Lung (tissue), 12 donors: Measurements from ENCODE around the gene PERCC1. TPM values are rescaled to one million over a fixed set of nuclear protein-coding genes. Genes with fewer than 3 reads are reported as not detected.

Source experiments
- ATAC-seq: fragments of 200-7000 bp; cut with Tn5 transposase; one replicate; pipeline ENCODE4 v1.9.1; 2020; ENCODE audit warnings: moderate number of reproducible peaks; ENCODE audit not compliant: insufficient read depth, low FRiP score
- DNase-seq, 3 donors: peaks; one replicate each; pipeline ENCODE4 v3.0.0-alpha.2; 2013 to 2017
- H3K27ac ChIP-seq, 2 donors: one replicate each; pipeline ENCODE4 v1.5.1; 2013; ENCODE audit warnings: mild to moderate bottlenecking in 2 of 2, moderate library complexity in 2 of 2, control low read depth in 1 of 2, inconsistent platforms in 1 of 2, low read depth in 1 of 2, low read length in 1 of 2
- H3K27me3 ChIP-seq, 3 donors: one replicate each; pipeline ENCODE4 v1.5.1; 2013; ENCODE audit warnings: low read length in 2 of 3; ENCODE audit not compliant: control insufficient read depth in 3 of 3, insufficient read depth in 3 of 3
- H3K36me3 ChIP-seq, 4 donors: one replicate each; pipeline ENCODE4 v1.5.1; 2013; ENCODE audit warnings: low read length in 4 of 4, mild to moderate bottlenecking in 1 of 4, moderate library complexity in 1 of 4; ENCODE audit not compliant: control insufficient read depth in 4 of 4, insufficient read depth in 4 of 4
- H3K4me1 ChIP-seq, 5 donors: one replicate each; pipeline ENCODE4 v1.5.1; 2013; ENCODE audit warnings: low read length in 5 of 5, mild to moderate bottlenecking in 2 of 5, moderate library complexity in 1 of 5; ENCODE audit not compliant: control insufficient read depth in 5 of 5, insufficient read depth in 5 of 5
- H3K4me3 ChIP-seq: one replicate; pipeline ENCODE4 v1.5.1; 2013; ENCODE audit warnings: mild to moderate bottlenecking, control low read depth, moderate library complexity
- H3K9ac ChIP-seq, 2 donors: one replicate each; pipeline ENCODE4 v1.5.1; 2013; ENCODE audit warnings: low read length in 2 of 2, control low read depth in 1 of 2; ENCODE audit not compliant: insufficient read depth in 1 of 2
- H3K9me3 ChIP-seq, 4 donors: one replicate each; pipeline ENCODE4 v1.5.1; 2013; ENCODE audit warnings: low read length in 3 of 4, mild to moderate bottlenecking in 1 of 4, moderate library complexity in 1 of 4; ENCODE audit not compliant: control insufficient read depth in 4 of 4, insufficient read depth in 3 of 4
- CTCF ChIP-seq: IDR thresholded peaks from 2 replicates; pipeline ENCODE4 v1.5.1; 2012; ENCODE audit warnings: mild to moderate bottlenecking; ENCODE audit errors: control extremely low read depth, extremely low read depth
- WGBS, 2 donors: extraction: QIAGEN DNeasy Blood & Tissue Kit; methylation state at CpG; one replicate each; pipeline ENCODE4 v1.1.7; 2013; 5-methylcytosine and 5-hydroxymethylcytosine counted together
- polyA plus RNA-seq, 2 donors: library from polyadenylated mRNA; stranded (reverse); fragments of 200-250 nt; gene quantifications; one replicate each; pipeline ENCODE4 v1.2.1, GENCODE V29; 2013
- total RNA-seq, 2 donors: library from RNA; depleted of rRNA in 1 of 2; stranded (reverse); fragments of >200 nt in 1 of 2; gene quantifications; one replicate each; pipeline ENCODE4 v1.2.1, GENCODE V29; 2014 to 2021
- donor health status: control.
- donor health status: control.
- donor health status: Bipolar disorder and iron deficiency.
- donor health status: healthy.
- donor health status: DM: yes; HTN: yes; CAD: no.

Gene PERCC1
- total and polyA plus RNA-seq, 4 donors, result 0.12 to 0.57 (median 0.46) TPM; not detected in 1

DNA sequence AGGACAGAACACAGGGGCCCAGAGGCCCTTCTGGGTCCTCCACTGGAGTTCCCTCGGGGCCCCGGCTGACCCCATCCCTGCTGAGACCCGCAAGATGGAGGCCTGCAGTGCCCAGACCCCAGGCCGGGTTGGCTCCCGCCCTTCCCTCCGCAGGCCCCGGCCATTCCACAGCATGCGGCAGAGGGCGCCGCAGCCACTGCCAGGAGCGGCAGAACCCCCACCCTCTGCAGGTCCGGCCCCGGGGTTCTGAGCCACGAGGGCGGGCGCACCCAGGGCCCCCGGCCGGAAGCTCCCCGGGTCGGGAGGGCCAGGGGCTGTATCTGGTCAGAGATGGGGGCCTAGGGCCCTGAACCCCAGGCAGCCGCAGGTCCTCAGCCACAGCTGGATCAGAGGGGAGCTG is 2.4 kb upstream of the PERCC1 start:
- Histone ChIP-seq H3K27ac (no peak overlapping the region), H3K4me3 (no peak overlapping the region), H3K9ac (no peak overlapping the region), H3K9me3 (no peaks in the 10 kb centered on the region), H3K27me3 (no peaks in the 10 kb centered on the region), H3K4me1 (peaks cover 0 to 32% (median 0%) of the 10 kb centered on the region in 5 donors), H3K36me3 (no peaks in the 10 kb centered on the region)
- DNase-seq (peak in 2 of 3 donors; percentile 31 to 40), ATAC-seq (no peak)
- no peak for TF ChIP-seq CTCF
- 27 to 32% methylated on average over 20 to 21 of the region's 21 CpGs for WGBS, 2 donors

GRCh38 chr16:1429012-1429411 is 1.9 kb upstream of the PERCC1 start:
- no peak for TF ChIP-seq CTCF
- ATAC-seq (no peak), DNase-seq (peak in 1 of 3 donors; percentile 11)
- Histone ChIP-seq H3K9me3 (no peaks in the 10 kb centered on the region), H3K27me3 (no peaks in the 10 kb centered on the region), H3K4me3 (no peak overlapping the region), H3K36me3 (no peaks in the 10 kb centered on the region), H3K27ac (no peak overlapping the region), H3K9ac (no peak overlapping the region), H3K4me1 (peaks cover 0 to 35% (median 0%) of the 10 kb centered on the region in 5 donors)
- WGBS, 2 donors, result 79 to 92% methylated on average over 11 of the region's 11 CpGs

- ATAC-seq (no peak), DNase-seq (peak in 1 of 3 donors; percentile 11)
- no peaks in the 10 kb centered on the region for H3K36me3 ChIP-seq
- H3K4me3 ChIP-seq, result no peak overlapping the region
- H3K9ac ChIP-seq, result no peak overlapping the region
- no peaks in the 10 kb centered on the region for H3K27me3 ChIP-seq
- H3K9me3 ChIP-seq, result no peaks in the 10 kb centered on the region
- 91 to 96% methylated on average over 13 of the region's 13 CpGs for WGBS, 2 donors
- no peak overlapping the region for H3K27ac ChIP-seq
- TF ChIP-seq CTCF, result no peak
- H3K4me1 ChIP-seq, result peaks cover 0 to 36% (median 0%) of the 10 kb centered on the region in 5 donors
These were observed 1.2 kb upstream of the PERCC1 start for GRCh38 chr16:1429631-1430030.

GRCh38 chr16:1430214-1430758 is 592 bp upstream of the PERCC1 start:
- no peak overlapping the region for H3K4me3 ChIP-seq
- H3K4me1 ChIP-seq, result peaks cover 0 to 36% (median 0%) of the 10 kb centered on the region in 5 donors
- no peak overlapping the region for H3K27ac ChIP-seq
- no peak for DNase-seq
- H3K9me3 ChIP-seq, result no peaks in the 10 kb centered on the region
- no peaks in the 10 kb centered on the region for H3K36me3 ChIP-seq
- 55 to 64% methylated on average over 12 to 14 of the region's 14 CpGs for WGBS, 2 donors
- no peak for ATAC-seq
- no peak for TF ChIP-seq CTCF
- H3K27me3 ChIP-seq, result no peaks in the 10 kb centered on the region
- no peak overlapping the region for H3K9ac ChIP-seq
